Endodermal cell (in vitro differentiated cells): ENCODE data around the gene SNF8. TPM values are rescaled to one million over a fixed set of nuclear protein-coding genes. Genes with fewer than 3 reads are reported as not detected.

ENCODE experiments used
- DNase-seq: peaks from one replicate; pipeline ENCODE4 v3.0.0-alpha.2; 2017
- H3K27ac ChIP-seq: 2 replicates; pipeline ENCODE4 v1.5.1; 2013; ENCODE audit warnings: mild to moderate bottlenecking, low read depth, low read length, moderate library complexity
- H3K27me3 ChIP-seq: 2 replicates; pipeline ENCODE4 v1.6.1; 2013; ENCODE audit warnings: mild to moderate bottlenecking, low read length, moderate library complexity; ENCODE audit not compliant: insufficient read depth, control insufficient read depth, poor library complexity, severe bottlenecking
- H3K36me3 ChIP-seq: 2 replicates; pipeline ENCODE4 v1.7.0; 2013; ENCODE audit warnings: mild to moderate bottlenecking, low read length, moderate library complexity; ENCODE audit not compliant: control insufficient read depth, insufficient read depth
- H3K4me1 ChIP-seq: one replicate; pipeline ENCODE4 v1.7.0; 2013; ENCODE audit warnings: low read length; ENCODE audit not compliant: control insufficient read depth, insufficient read depth
- H3K4me3 ChIP-seq: 2 replicates; pipeline ENCODE4 v1.5.1; 2013; ENCODE audit warnings: mild to moderate bottlenecking, low read length, moderate library complexity
- H3K9ac ChIP-seq: 2 replicates; pipeline ENCODE4 v1.6.1; 2013; ENCODE audit warnings: mild to moderate bottlenecking, low read length, moderate library complexity; ENCODE audit not compliant: poor library complexity, severe bottlenecking; ENCODE audit errors: extremely low read depth
- H3K9me3 ChIP-seq: 2 replicates; pipeline ENCODE4 v1.6.1; 2013; ENCODE audit warnings: mild to moderate bottlenecking, low read length, moderate library complexity; ENCODE audit not compliant: control insufficient read depth
- H3K27ac Mint-ChIP-seq: 2 replicates; pipeline ENCODE4 v1.8.0; 2020; ENCODE audit warnings: mixed read lengths
- H3K27me3 Mint-ChIP-seq: 2 replicates; pipeline ENCODE4 v1.8.0; 2021; ENCODE audit warnings: mild to moderate bottlenecking, mixed read lengths; ENCODE audit not compliant: insufficient read depth
- H3K36me3 Mint-ChIP-seq: 2 replicates; pipeline ENCODE4 v1.8.0; 2020; ENCODE audit warnings: low read depth, mixed read lengths
- H3K4me1 Mint-ChIP-seq: 2 replicates; pipeline ENCODE4 v1.8.0; 2020; ENCODE audit warnings: mixed read lengths
- H3K4me3 Mint-ChIP-seq: 2 replicates; pipeline ENCODE4 v1.8.0; 2020; ENCODE audit warnings: mild to moderate bottlenecking, moderate library complexity, mixed read lengths
- H3K9me3 Mint-ChIP-seq: 2 replicates; pipeline ENCODE4 v1.8.0; 2020; ENCODE audit warnings: mild to moderate bottlenecking, mixed read lengths
- CTCF ChIP-seq: fragments of 200-600 bp; sonication (generic); conservative IDR thresholded peaks from 2 replicates; pipeline ENCODE4 v1.5.0; 2021; ENCODE audit warnings: antibody characterized with exemption, mild to moderate bottlenecking
- WGBS, 2 experiments: methylation state at CpG; one replicate each; pipeline versions ENCODE4 v1.1.5 to v1.1.7; 2013; ENCODE audit warnings: missing lambda C conversion rate in 2 of 2, mixed read lengths in 1 of 2; ENCODE audit not compliant: insufficient coverage in 1 of 2, insufficient read length in 1 of 2; 5-methylcytosine and 5-hydroxymethylcytosine counted together
- total RNA-seq, 2 donors: library from RNA; stranded (reverse); fragmentation: NEBNext Ultra II Directional in 1 of 2; extraction: Animal tissue kit (Norgen Biotek cat#: 25700) in 1 of 2; gene quantifications; 2 replicates in 1 of 2; 3 replicates in 1 of 2; pipeline ENCODE4 v1.2.1, GENCODE V29; 2021

The SNF8 gene
- total RNA-seq, 2 donors from 2014 or later = 152 to 175 TPM

GRCh38 chr17:48985436-48986245, 41.0 kb upstream of the SNF8 start:
- Mint-ChIP-seq H3K4me1 (peaks cover 6% of the 10 kb centered on the region), H3K9me3 (peaks cover 1% of the 10 kb centered on the region), H3K4me3 (no peak overlapping the region), H3K27ac (no peak overlapping the region), H3K36me3 (no peaks in the 10 kb centered on the region), H3K27me3 (no peaks in the 10 kb centered on the region)
- Histone ChIP-seq H3K36me3 (no peaks in the 10 kb centered on the region), H3K27ac (no peak overlapping the region), H3K9me3 (no peaks in the 10 kb centered on the region), H3K4me1 (peaks cover 6% of the 10 kb centered on the region), H3K9ac (no peak overlapping the region), H3K4me3 (no peak overlapping the region), H3K27me3 (no peaks in the 10 kb centered on the region)
- DNase-seq = peak; percentile 34
- WGBS, 2 experiments = 93 to 97% methylated on average over 11 to 13 of the region's 13 CpGs
- no peak for TF ChIP-seq CTCF

GRCh38 chr17:48981927-48982539, 37.4 kb upstream of the SNF8 start:
- Histone ChIP-seq H3K27me3 (no peaks in the 10 kb centered on the region), H3K36me3 (no peaks in the 10 kb centered on the region), H3K4me3 (no peak overlapping the region), H3K27ac (no peak overlapping the region), H3K9ac (no peak overlapping the region), H3K4me1 (no peaks in the 10 kb centered on the region), H3K9me3 (no peaks in the 10 kb centered on the region)
- Mint-ChIP-seq H3K36me3 (no peaks in the 10 kb centered on the region), H3K4me1 (no peaks in the 10 kb centered on the region), H3K9me3 (peaks cover 1% of the 10 kb centered on the region), H3K4me3 (no peak overlapping the region), H3K27ac (no peak overlapping the region), H3K27me3 (no peaks in the 10 kb centered on the region)
- DNase-seq = peak; percentile 26
- WGBS, 2 experiments = 81 to 91% methylated on average over 3 of the region's 3 CpGs
- no peak for TF ChIP-seq CTCF

- Mint-ChIP-seq H3K4me1 (peaks cover 26% of the 10 kb centered on the region), H3K36me3 (no peaks in the 10 kb centered on the region), H3K4me3 (no peak overlapping the region), H3K27me3 (no peaks in the 10 kb centered on the region), H3K27ac (no peak overlapping the region), H3K9me3 (no peaks in the 10 kb centered on the region)
- Histone ChIP-seq H3K4me1 (peaks cover 7% of the 10 kb centered on the region), H3K4me3 (no peak overlapping the region), H3K27me3 (no peaks in the 10 kb centered on the region), H3K9ac (no peak overlapping the region), H3K36me3 (no peaks in the 10 kb centered on the region), H3K9me3 (no peaks in the 10 kb centered on the region), H3K27ac (no peak overlapping the region)
- peak; percentile 61 for DNase-seq
- WGBS, 2 experiments = 80 to 100% methylated on average over 1 of the region's 3 CpGs
- no peak for TF ChIP-seq CTCF
Measured at GRCh38 chr17:48973806-48974205, 29.2 kb upstream of the SNF8 start.
